Activated CD8-positive, alpha-beta T cell treated with anti-CD3 and anti-CD28 coated beads for 36 hours (primary cell): ENCODE measurements around the gene CAMK2G. TPM values are rescaled to one million over a fixed set of nuclear protein-coding genes. Genes with fewer than 3 reads are reported as not detected.

Source experiments
- ATAC-seq: fragments of 200-7000 bp; cut with Tn5 transposase; one replicate; pipeline ENCODE4 v1.10.0; 2021; ENCODE audit warnings: mild to moderate bottlenecking, moderate library complexity
- CTCF ChIA-PET: fragments of 350-600 bp; sonication (Branson Sonifier 250); formaldehyde crosslinking; loops from one replicate; lab custom pipeline; 2021; ENCODE audit warnings: antibody characterized with exemption; lab: Charles Lee
- POLR2A ChIA-PET: fragments of 350-600 bp; sonication (Branson Sonifier 250); formaldehyde crosslinking; loops from one replicate; lab custom pipeline; 2021; ENCODE audit warnings: antibody characterized with exemption; lab: Charles Lee
- DNase-seq: peaks from one replicate; pipeline ENCODE4 v3.0.0-alpha.2; 2020
- H3K27ac Mint-ChIP-seq: one replicate; pipeline ENCODE4 v1.8.0; 2021; ENCODE audit warnings: mild to moderate bottlenecking, mixed read lengths
- H3K27me3 Mint-ChIP-seq: one replicate; pipeline ENCODE4 v1.8.0; 2021; ENCODE audit warnings: mixed read lengths
- H3K36me3 Mint-ChIP-seq: one replicate; pipeline ENCODE4 v1.8.0; 2021; ENCODE audit warnings: low read depth, mixed read lengths
- H3K4me1 Mint-ChIP-seq: one replicate; pipeline ENCODE4 v1.8.0; 2021; ENCODE audit warnings: low read depth, mixed read lengths
- H3K4me3 Mint-ChIP-seq: one replicate; pipeline ENCODE4 v1.8.0; 2021; ENCODE audit warnings: mild to moderate bottlenecking, moderate library complexity, mixed read lengths
- H3K9me3 Mint-ChIP-seq: one replicate; pipeline ENCODE4 v1.8.0; 2021; ENCODE audit warnings: mixed read lengths
- intact Hi-C: fragments of 100-400 bp; cut with micrococcal nuclease; formaldehyde crosslinking; loops from one replicate; pipeline ENCODE4 v1.10.0; 2022
- total RNA-seq, 2 experiments: library from RNA; stranded (reverse); gene quantifications; one replicate each; pipeline ENCODE4 v1.2.3, GENCODE V29; 2021
- TF ChIP-seq, protein P1 (sequence below): fragments of 200-600 bp; IDR thresholded peaks from one replicate; pipeline ENCODE4 v1.8.0; 2022; ENCODE audit warnings: antibody characterized with exemption, mild to moderate bottlenecking

CAMK2G gene
- total RNA-seq, 2 experiments from 2014 or later = 17.8 to 18.5 TPM

DNA sequence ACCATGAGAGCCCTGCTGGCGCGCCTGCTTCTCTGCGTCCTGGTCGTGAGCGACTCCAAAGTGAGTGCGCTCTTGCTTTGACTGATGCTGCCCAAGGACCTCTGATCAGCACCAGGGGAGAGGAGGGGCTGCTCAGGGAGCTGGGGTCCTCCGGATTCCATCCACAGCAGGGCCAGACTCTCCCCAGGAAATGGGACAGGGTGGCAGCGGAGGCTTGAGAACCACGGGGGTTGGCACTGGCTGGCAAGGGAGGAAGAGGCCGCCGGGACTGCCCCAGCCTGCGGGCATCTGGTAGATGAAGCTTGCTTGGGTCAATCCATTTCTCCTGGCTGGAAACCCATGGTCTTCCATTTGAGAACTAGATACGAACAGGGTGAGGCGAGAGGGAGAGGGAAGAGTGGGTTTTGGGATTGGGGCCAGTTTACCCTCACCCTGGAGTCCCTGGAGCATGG is 37.2 kb upstream of the CAMK2G start:
- intact Hi-C loops = no loop called here
- Mint-ChIP-seq H3K4me3 (peak overlapping the region; percentile 77), H3K27ac (no peak overlapping the region), H3K36me3 (no peaks in the 10 kb centered on the region), H3K4me1 (peaks cover 37% of the 10 kb centered on the region), H3K9me3 (no peaks in the 10 kb centered on the region), H3K27me3 (peaks cover 61% of the 10 kb centered on the region)
- ChIA-PET POLR2A (interaction anchor here (1.1 kb wide), 1 partner anchor 14 kb away, joined by 3 read pairs; no protein-coding TSS in a partner anchor), CTCF (interaction anchor here (2.2 kb wide), 1 partner anchor 25 kb away, joined by 7 read pairs; no protein-coding TSS in a partner anchor)
- no peak for DNase-seq
- TF ChIP-seq, protein P1, sequence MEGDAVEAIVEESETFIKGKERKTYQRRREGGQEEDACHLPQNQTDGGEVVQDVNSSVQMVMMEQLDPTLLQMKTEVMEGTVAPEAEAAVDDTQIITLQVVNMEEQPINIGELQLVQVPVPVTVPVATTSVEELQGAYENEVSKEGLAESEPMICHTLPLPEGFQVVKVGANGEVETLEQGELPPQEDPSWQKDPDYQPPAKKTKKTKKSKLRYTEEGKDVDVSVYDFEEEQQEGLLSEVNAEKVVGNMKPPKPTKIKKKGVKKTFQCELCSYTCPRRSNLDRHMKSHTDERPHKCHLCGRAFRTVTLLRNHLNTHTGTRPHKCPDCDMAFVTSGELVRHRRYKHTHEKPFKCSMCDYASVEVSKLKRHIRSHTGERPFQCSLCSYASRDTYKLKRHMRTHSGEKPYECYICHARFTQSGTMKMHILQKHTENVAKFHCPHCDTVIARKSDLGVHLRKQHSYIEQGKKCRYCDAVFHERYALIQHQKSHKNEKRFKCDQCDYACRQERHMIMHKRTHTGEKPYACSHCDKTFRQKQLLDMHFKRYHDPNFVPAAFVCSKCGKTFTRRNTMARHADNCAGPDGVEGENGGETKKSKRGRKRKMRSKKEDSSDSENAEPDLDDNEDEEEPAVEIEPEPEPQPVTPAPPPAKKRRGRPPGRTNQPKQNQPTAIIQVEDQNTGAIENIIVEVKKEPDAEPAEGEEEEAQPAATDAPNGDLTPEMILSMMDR = no peak
- no peak for ATAC-seq

DNA sequence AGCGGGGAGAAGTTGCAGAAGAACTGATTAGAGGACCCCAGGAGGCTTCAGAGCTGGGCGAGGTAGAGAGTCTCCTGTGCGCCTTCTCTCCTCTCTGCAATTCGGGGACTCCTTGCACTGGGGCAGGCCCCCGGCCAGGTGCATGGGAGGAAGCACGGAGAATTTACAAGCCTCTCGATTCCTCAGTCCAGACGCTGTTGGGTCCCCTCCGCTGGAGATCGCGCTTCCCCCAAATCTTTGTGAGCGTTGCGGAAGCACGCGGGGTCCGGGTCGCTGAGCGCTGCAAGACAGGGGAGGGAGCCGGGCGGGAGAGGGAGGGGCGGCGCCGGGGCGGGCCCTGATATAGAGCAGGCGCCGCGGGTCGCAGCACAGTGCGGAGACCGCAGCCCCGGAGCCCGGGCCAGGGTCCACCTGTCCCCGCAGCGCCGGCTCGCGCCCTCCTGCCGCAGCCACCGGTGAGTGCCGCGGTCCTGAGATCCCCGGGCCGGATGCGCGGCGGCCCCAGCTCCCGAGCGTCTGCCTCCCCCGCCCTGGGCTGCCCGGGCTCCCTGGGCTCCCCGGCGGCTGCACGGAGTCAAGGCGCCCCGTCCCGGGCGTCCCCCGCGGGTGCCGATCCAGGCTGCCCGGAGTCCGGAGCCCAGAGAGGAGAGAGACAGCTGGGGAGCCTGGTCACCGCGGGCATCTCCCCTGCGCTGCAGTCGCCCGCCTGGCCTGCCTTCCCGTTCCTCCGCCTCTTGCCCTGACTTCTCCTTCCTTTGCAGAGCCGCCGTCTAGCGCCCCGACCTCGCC is 36.6 kb upstream of the CAMK2G start, which contains the start of gene PLAU:
TSS of gene PLAU (plus strand) at position 369 of the 789 bp plus-strand sequence. CDS start 424 bp downstream, outside the sequence.
- POLR2A ChIA-PET = interaction anchor here (0.9 to 1.1 kb wide), 3 partner anchors 14 to 29 kb away, joined by 3 read pairs; no protein-coding TSS in a partner anchor
- TF ChIP-seq, protein P1 = no peak
- H3K4me3 Mint-ChIP-seq = peak within 1 kb of the TSS; percentile 77
- CTCF ChIA-PET = interaction anchor here (1.1 to 2.2 kb wide), 3 partner anchors 25 to 32 kb away, joined by 3 to 9 read pairs (median 7); no protein-coding TSS in a partner anchor
- intact Hi-C loops = no loop called here
- ATAC-seq (peak; percentile 45), DNase-seq (peak; percentile 49)
- H3K9me3 Mint-ChIP-seq = no peaks in the 10 kb centered on the region
- H3K4me1 Mint-ChIP-seq = peaks cover 37% of the 10 kb centered on the region
- H3K36me3 Mint-ChIP-seq = no peaks in the 10 kb centered on the region
- H3K27ac Mint-ChIP-seq = no peak within 1 kb of the TSS
- H3K27me3 Mint-ChIP-seq = peaks cover 59% of the 10 kb centered on the region

DNA sequence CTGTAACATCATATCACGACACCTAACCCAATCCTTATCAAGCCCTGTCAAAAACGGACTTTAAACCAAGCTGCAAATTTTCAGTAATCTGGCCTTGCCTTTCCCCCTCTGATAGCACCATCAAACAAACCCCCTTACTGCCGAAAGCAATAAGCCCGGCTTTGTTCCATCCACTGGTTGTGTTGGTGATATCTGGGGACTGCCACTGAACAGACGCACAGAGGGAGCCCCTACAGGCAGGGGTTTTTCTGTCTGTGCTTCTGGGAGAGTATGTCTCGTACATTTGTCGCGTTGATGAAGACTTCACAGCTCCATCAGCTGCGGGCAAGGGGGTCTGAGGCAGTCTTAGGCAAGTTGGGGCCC is 36.0 kb upstream of the CAMK2G start:
- H3K36me3 Mint-ChIP-seq = no peaks in the 10 kb centered on the region
- peaks cover 59% of the 10 kb centered on the region for H3K27me3 Mint-ChIP-seq
- ATAC-seq (peak; percentile 23), DNase-seq (peak; percentile 49)
- POLR2A ChIA-PET = interaction anchor here (0.9 to 1.1 kb wide), 3 partner anchors 13 to 28 kb away, joined by 3 read pairs; no protein-coding TSS in a partner anchor
- H3K4me3 Mint-ChIP-seq = peak overlapping the region; percentile 68
- CTCF ChIA-PET = interaction anchor here (1.1 to 2.2 kb wide), 3 partner anchors 24 to 31 kb away, joined by 3 to 9 read pairs (median 7); no protein-coding TSS in a partner anchor
- H3K4me1 Mint-ChIP-seq = peaks cover 37% of the 10 kb centered on the region
- H3K9me3 Mint-ChIP-seq = no peaks in the 10 kb centered on the region
- TF ChIP-seq, protein P1 = no peak
- H3K27ac Mint-ChIP-seq = no peak overlapping the region
- intact Hi-C loops = no loop called here

DNA sequence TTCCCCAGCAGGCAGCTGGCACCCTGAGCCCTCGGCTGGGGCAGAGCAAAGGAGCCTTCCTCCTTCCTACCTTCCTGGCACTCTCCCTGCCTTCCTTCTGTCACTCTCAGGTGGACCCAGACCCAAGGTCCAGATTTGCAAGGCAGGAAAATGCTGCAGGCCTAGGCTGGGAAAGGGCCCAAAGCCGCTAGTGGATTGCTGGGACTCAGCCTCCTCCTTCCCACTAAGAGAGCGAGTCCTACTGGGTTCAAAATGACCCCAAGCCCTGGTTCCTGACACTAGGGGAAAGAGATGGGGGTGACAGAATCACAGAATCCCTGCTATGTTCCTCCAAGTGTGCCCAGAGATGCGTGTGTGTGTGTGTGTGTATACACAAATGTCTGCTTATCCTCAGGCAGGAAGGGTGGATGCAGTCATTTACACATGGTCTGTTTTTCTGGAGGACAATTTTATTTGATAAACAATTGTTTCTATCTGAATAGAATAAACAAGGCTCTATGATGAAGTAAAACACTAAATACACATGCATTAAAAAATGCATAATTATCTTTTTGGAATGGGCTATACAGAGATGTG is 35.3 kb upstream of the CAMK2G start:
- intact Hi-C loops = no loop called here
- no peak overlapping the region for H3K27ac Mint-ChIP-seq

More for the DNA sequence above, 35.3 kb upstream of the CAMK2G start:
- ChIA-PET POLR2A (no interaction called here), CTCF (interaction anchor here (0.6 to 1.5 kb wide), 4 partner anchors 18 to 31 kb away, joined by 3 to 9 read pairs (median 3); no protein-coding TSS in a partner anchor)
- H3K27me3 Mint-ChIP-seq = peaks cover 58% of the 10 kb centered on the region
- ATAC-seq = no peak
- TF ChIP-seq, protein P1 = no peak
- H3K9me3 Mint-ChIP-seq = no peaks in the 10 kb centered on the region
- no peaks in the 10 kb centered on the region for H3K36me3 Mint-ChIP-seq
- H3K4me3 Mint-ChIP-seq = no peak overlapping the region
- DNase-seq = no peak
- H3K4me1 Mint-ChIP-seq = peaks cover 37% of the 10 kb centered on the region
